ENCODE measurements around the gene COL9A1.

- TF ChIP-seq CTCF (IDR thresholded peaks at IDR 0.05) (no peak), EP300 (IDR thresholded peaks at IDR 0.05) (no peak), POLR2A (IDR thresholded peaks at IDR 0.05) (no peak), POLR2AphosphoS5 (IDR thresholded peaks at IDR 0.05) (no peak)
These were observed 134.1 kb downstream of the COL9A1 start for GRCh38 chr6:70168681-70169377.
